H1 (cell line): ENCODE data around the gene SMNDC1.

Experiments used
- EZH2 ChIP-seq: fragments of 200-600 bp; sonication (generic); IDR thresholded peaks from 2 replicates; pipeline ENCODE4 v1.7.1; 2012; ENCODE audit warnings: low read depth, mild to moderate bottlenecking, moderate library complexity, low read length, inconsistent platforms; ENCODE audit not compliant: severe bottlenecking
- KDM1A ChIP-seq: fragments of 200-600, 300-600 bp; sonication (generic); IDR thresholded peaks from 2 replicates; pipeline ENCODE4 v1.7.1; 2016; ENCODE audit warnings: mild to moderate bottlenecking, low read length, borderline replicate concordance
- POLR2A ChIP-seq, 2 experiments: IDR thresholded peaks; 1 replicate in 1 of 2; 2 replicates in 1 of 2; pipeline ENCODE4 v1.6.1; 2011; ENCODE audit warnings: low read depth in 2 of 2, low read length in 2 of 2, mild to moderate bottlenecking in 2 of 2; ENCODE audit errors: control extremely low read depth in 1 of 2
- POLR2AphosphoS5 ChIP-seq: IDR thresholded peaks from 2 replicates; pipeline ENCODE4 v1.6.1; 2011; ENCODE audit warnings: low read depth, low read length
- RFX5 ChIP-seq: IDR thresholded peaks from 2 replicates; pipeline ENCODE4 v1.6.1; 2011; ENCODE audit warnings: low read depth, low read length, improper control_type of control experiment, borderline replicate concordance
- ZNF274 ChIP-seq: IDR thresholded peaks from 2 replicates; pipeline ENCODE4 v1.7.0; 2012; ENCODE audit warnings: low read length, borderline replicate concordance; ENCODE audit errors: extremely low read depth
- TF ChIP-seq, protein P1 (sequence below), 3 experiments: IDR thresholded peaks; 1 replicate in 2 of 3; 2 replicates in 1 of 3; pipeline versions ENCODE4 v1.5.1 to v1.6.1; 2011; ENCODE audit warnings: low read length in 3 of 3, mild to moderate bottlenecking in 3 of 3, inconsistent platforms in 2 of 3, low read depth in 1 of 3, moderate library complexity in 1 of 3; ENCODE audit not compliant: insufficient read depth in 1 of 3; ENCODE audit errors: control extremely low read depth in 1 of 3

DNA sequence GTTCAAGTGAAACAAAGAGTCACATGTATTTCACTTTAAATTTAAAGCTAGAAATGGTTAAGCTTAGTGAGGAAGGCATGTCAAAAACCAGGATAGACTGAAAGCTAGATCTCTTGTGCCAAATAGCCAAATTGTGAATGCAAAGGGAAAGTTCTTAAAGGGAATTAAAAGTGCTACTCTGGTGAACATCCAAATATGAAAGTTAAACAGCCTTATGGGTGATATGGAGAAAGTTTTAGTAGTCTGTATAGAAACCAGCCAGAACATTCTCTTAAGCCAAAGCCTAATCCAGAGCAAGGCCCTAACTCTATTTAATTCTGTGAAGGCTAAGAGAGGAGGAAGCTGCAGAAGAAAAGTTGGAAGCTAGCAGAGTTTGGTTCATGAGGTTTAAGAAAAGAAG lies 50.3 kb downstream of the SMNDC1 start:
- TF ChIP-seq EZH2 (no peak), KDM1A (no peak), POLR2A (IDR thresholded peaks at IDR 0.05; ENCODE audit: control extremely low read depth in 1 of 2, low read depth in 2 of 2, low read length in 2 of 2) (no peak), POLR2AphosphoS5 (no peak), ZNF274 (no peak), RFX5 (no peak)
- TF ChIP-seq, protein P1, sequence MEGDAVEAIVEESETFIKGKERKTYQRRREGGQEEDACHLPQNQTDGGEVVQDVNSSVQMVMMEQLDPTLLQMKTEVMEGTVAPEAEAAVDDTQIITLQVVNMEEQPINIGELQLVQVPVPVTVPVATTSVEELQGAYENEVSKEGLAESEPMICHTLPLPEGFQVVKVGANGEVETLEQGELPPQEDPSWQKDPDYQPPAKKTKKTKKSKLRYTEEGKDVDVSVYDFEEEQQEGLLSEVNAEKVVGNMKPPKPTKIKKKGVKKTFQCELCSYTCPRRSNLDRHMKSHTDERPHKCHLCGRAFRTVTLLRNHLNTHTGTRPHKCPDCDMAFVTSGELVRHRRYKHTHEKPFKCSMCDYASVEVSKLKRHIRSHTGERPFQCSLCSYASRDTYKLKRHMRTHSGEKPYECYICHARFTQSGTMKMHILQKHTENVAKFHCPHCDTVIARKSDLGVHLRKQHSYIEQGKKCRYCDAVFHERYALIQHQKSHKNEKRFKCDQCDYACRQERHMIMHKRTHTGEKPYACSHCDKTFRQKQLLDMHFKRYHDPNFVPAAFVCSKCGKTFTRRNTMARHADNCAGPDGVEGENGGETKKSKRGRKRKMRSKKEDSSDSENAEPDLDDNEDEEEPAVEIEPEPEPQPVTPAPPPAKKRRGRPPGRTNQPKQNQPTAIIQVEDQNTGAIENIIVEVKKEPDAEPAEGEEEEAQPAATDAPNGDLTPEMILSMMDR (IDR thresholded peaks at IDR 0.05; ENCODE audit: control extremely low read depth in 1 of 3, insufficient read depth in 1 of 3, low read depth in 1 of 3, low read length in 3 of 3): no peak
